Bronchial epithelial cell (primary cell): ENCODE data around the gene PSMA7. TPM values are rescaled to one million over a fixed set of nuclear protein-coding genes. Genes with fewer than 3 reads are reported as not detected.

Experiments used
- DNase-seq: peaks from one replicate; pipeline ENCODE4 v3.0.0-alpha.2; 2010; ENCODE audit warnings: low read depth
- FAIRE-seq: peaks from 2 replicates; lab custom pipeline; 2011; peaks lifted over from hg19 to GRCh38; lab: Jason Lieb, UNC
- H3K27me3 ChIP-seq: 2 replicates; pipeline ENCODE4 v1.5.1; 2011; ENCODE audit warnings: low read length; ENCODE audit not compliant: control insufficient read depth, insufficient read depth
- H3K36me3 ChIP-seq: 2 replicates; pipeline ENCODE4 v1.5.1; 2011; ENCODE audit warnings: low read length; ENCODE audit not compliant: control insufficient read depth, insufficient read depth
- H3K4me3 ChIP-seq: 2 replicates; pipeline ENCODE4 v1.5.1; 2011; ENCODE audit warnings: mild to moderate bottlenecking, low read depth, low read length, control low read depth
- CTCF ChIP-seq: IDR thresholded peaks from 2 replicates; pipeline ENCODE4 v1.5.1; 2011; ENCODE audit warnings: mild to moderate bottlenecking, moderate library complexity, low read length, control low read depth, inconsistent platforms; ENCODE audit not compliant: insufficient read depth, severe bottlenecking
- total RNA-seq: library from RNA; depleted of rRNA; stranded (reverse); fragments of >200 nt; gene quantifications from 2 replicates; pipeline ENCODE4 v1.2.1, GENCODE V29; 2014

The PSMA7 gene
- total RNA-seq, 1 donor from 2014 or later, result 516 TPM

GRCh38 chr20:62178316-62179161 lies 35.3 kb upstream of the PSMA7 start:
- Histone ChIP-seq H3K36me3 (peaks cover 11% of the 10 kb centered on the region), H3K4me3 (no peak overlapping the region), H3K27me3 (no peaks in the 10 kb centered on the region)
- TF ChIP-seq CTCF, result no peak
- DNase-seq (no peak), FAIRE-seq (no peak)

GRCh38 chr20:62177307-62177706 lies 34.1 kb upstream of the PSMA7 start:
- TF ChIP-seq CTCF, result no peak
- Histone ChIP-seq H3K36me3 (peaks cover 13% of the 10 kb centered on the region), H3K4me3 (no peak overlapping the region), H3K27me3 (no peaks in the 10 kb centered on the region)
- FAIRE-seq (no peak), DNase-seq (no peak)

- no peak overlapping the region for H3K4me3 ChIP-seq
- FAIRE-seq (no peak), DNase-seq (no peak)
- peaks cover 13% of the 10 kb centered on the region for H3K36me3 ChIP-seq
- no peak for TF ChIP-seq CTCF
- H3K27me3 ChIP-seq, result no peaks in the 10 kb centered on the region
Observed at GRCh38 chr20:62176866-62177265, 33.7 kb upstream of the PSMA7 start.

- no peak for DNase-seq
- no peak for TF ChIP-seq CTCF
- no peak for FAIRE-seq
- H3K27me3 ChIP-seq, result no peaks in the 10 kb centered on the region
- no peak overlapping the region for H3K4me3 ChIP-seq
- H3K36me3 ChIP-seq, result peaks cover 13% of the 10 kb centered on the region
Observed at GRCh38 chr20:62175711-62176110, 32.5 kb upstream of the PSMA7 start.

GRCh38 chr20:62174870-62175624 lies 31.9 kb upstream of the PSMA7 start:
- Histone ChIP-seq H3K27me3 (no peaks in the 10 kb centered on the region), H3K4me3 (no peak overlapping the region), H3K36me3 (peaks cover 13% of the 10 kb centered on the region)
- DNase-seq (no peak), FAIRE-seq (no peak)
- no peak for TF ChIP-seq CTCF
